ENCODE measurements around the gene HKDC1.
"Not testable (repeated sequence)": the region's sequence is repeated elsewhere in the genome, so short reads cannot be mapped to it uniquely, and the experiment has no call there.

The HKDC1 gene, protein sequence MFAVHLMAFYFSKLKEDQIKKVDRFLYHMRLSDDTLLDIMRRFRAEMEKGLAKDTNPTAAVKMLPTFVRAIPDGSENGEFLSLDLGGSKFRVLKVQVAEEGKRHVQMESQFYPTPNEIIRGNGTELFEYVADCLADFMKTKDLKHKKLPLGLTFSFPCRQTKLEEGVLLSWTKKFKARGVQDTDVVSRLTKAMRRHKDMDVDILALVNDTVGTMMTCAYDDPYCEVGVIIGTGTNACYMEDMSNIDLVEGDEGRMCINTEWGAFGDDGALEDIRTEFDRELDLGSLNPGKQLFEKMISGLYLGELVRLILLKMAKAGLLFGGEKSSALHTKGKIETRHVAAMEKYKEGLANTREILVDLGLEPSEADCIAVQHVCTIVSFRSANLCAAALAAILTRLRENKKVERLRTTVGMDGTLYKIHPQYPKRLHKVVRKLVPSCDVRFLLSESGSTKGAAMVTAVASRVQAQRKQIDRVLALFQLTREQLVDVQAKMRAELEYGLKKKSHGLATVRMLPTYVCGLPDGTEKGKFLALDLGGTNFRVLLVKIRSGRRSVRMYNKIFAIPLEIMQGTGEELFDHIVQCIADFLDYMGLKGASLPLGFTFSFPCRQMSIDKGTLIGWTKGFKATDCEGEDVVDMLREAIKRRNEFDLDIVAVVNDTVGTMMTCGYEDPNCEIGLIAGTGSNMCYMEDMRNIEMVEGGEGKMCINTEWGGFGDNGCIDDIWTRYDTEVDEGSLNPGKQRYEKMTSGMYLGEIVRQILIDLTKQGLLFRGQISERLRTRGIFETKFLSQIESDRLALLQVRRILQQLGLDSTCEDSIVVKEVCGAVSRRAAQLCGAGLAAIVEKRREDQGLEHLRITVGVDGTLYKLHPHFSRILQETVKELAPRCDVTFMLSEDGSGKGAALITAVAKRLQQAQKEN

GRCh38 chr10:69220041-69220451 lies at the start of gene HKDC1:
Gene HKDC1 (plus strand): TSS chr10:69220332. CDS start chr10:69220436, 104 bp downstream.
- DNase-seq (ENCODE audit: low spot score) = no peak

GRCh38 chr10:69172241-69172982 lies 47.7 kb upstream of the HKDC1 start:
- peak; percentile 23 for DNase-seq (ENCODE audit: low spot score)

GRCh38 chr10:69175326-69175725 lies 44.8 kb upstream of the HKDC1 start:
- DNase-seq (ENCODE audit: low spot score) = not testable (repeated sequence)

DNA sequence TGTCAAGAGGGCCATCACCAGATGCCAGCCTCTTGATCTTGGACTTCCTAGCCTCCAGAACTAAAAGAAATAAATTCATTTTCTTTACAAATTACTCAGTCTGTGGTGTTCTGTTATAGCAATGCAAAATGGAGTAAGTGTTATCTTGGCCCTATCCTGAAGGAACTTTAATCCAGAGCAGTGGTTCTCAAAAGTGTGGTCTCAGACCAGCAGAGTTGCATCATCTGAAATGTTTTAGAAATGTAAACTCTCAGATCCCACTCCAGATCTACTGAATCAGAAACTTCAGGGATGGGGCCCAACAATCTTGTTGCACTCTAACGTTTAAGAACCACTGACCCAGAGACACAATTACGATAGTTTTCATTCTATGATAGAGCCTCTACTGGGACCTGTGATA lies 43.3 kb upstream of the HKDC1 start:
- DNase-seq (ENCODE audit: low spot score) = no peak

DNA sequence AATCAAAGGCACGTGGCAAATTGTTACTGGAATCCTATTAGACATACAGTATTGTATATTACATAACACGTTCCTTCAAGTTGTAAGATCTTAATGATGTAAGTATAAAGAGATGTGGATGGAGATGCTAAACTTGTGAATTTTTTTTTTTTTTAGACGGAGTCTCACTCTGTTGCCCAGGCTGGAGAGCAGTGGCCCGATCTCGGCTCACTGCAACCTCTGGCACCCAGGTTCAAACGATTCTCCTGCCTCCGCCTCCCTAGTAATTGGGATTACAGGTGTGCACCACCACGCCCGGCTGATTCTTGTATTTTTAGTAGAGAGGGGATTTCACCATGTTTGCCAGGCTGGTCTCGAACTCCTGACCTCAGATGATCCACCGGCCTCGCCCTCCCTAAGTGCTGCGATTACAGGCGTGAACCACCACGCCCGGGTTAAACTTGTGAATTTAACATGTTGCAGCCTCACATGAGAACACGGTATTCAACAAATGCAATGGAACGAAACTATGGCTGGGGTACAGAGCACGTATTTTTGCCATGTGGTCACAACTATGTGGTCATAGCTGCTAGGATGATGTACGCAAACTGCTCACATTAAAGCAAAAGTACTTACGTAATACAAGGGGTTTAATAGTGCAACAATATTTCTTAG lies 40.9 kb upstream of the HKDC1 start:
- peak; percentile 31 for DNase-seq (ENCODE audit: low spot score)

DNA sequence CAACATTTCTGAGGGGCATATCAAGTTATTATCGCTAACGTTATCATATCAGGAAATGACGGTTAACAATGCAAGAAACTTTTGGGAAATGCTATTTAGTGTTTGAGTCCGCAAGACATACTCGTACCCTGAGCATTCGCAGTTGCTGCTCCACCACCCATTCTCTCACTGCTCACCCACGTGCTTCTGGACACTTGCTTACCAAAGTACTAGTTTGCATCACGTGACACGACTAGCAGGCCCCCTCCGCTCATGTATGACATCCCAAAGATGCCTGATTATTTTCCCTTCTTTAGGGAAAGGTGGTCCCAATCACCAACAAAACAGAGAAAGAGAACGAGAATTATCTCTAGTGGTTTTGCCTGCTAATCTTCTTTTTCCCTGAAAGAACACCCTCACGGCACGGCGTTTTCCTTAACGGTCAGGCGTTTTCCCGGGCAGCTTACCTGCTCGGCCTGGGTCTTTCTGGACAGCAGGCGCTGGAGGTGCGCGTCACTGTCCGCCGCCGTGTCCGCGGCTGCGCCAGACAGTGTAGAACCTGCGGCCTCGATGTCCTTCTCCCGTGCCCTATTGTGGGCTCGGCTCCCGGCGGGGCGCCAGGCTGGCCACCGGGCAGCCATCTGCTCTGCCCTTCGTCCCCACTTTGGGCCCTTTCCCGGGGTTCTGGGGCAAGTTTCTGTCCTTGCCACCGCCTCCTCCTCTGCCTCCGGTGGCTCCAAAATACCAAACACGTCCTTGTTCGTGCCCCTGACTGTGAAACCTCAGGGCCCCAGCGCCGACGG lies 40.2 kb upstream of the HKDC1 start, which contains the start of gene SUPV3L1:
Gene SUPV3L1, plus strand, starts transcription at position 492 of the 782 bp plus-strand sequence. Its CDS starts 58 bp downstream, at position 550.
- DNase-seq (ENCODE audit: low spot score) = peak; percentile 95

GRCh38 chr10:69180525-69181204 lies 39.5 kb upstream of the HKDC1 start:
- peak; percentile 26 for DNase-seq (ENCODE audit: low spot score)

GRCh38 chr10:69181433-69181832 lies 38.7 kb upstream of the HKDC1 start:
- no peak for DNase-seq (ENCODE audit: low spot score)

- DNase-seq (ENCODE audit: low spot score) = no peak
These were observed 38.1 kb upstream of the HKDC1 start for GRCh38 chr10:69182005-69182404.

GRCh38 chr10:69186524-69186923 lies 33.6 kb upstream of the HKDC1 start:
- no peak for DNase-seq (ENCODE audit: low spot score)

DNA sequence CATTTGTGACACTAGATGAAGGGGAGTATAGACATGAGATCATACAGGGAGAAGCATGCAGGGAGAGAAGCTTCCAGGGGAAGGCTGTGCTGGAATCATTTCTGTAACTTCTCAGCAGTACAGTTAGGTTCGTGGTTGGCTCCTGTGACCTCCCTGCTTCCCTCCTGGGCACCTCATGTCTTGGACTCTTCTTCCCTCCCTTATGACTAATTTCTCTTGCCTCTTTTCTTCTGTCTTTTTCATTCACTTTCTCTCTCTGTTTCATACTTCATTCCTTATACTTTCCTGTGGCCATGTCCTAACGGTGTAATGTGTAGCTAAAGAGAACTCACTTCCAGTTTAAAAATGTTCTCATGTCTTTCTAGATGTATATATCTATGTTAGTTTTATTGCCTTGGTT lies 19.1 kb upstream of the HKDC1 start:
- DNase-seq (ENCODE audit: low spot score) = no peak

GRCh38 chr10:69202332-69202731 lies 17.8 kb upstream of the HKDC1 start:
- peak; percentile 54 for DNase-seq (ENCODE audit: low spot score)

DNA sequence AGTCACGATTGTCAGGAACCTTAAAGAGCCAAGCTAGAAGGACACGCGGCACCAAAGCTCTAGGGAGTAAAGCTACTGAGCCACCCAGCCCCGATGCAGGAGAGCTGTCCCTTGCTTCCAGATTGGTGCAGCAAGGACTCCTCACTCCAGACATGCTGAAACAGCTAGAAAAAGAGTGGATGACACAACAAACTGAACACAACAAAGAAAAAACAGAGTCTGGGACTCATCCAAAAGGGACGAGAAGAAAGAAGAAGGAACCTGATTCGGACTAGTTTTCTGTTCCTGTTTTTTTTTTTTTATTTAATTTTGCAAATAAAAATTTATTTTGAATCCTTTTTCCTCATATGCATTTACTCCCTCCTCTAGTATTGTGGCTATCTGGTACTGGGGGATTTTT lies 11.4 kb upstream of the HKDC1 start:
- no peak for DNase-seq (ENCODE audit: low spot score)

DNA sequence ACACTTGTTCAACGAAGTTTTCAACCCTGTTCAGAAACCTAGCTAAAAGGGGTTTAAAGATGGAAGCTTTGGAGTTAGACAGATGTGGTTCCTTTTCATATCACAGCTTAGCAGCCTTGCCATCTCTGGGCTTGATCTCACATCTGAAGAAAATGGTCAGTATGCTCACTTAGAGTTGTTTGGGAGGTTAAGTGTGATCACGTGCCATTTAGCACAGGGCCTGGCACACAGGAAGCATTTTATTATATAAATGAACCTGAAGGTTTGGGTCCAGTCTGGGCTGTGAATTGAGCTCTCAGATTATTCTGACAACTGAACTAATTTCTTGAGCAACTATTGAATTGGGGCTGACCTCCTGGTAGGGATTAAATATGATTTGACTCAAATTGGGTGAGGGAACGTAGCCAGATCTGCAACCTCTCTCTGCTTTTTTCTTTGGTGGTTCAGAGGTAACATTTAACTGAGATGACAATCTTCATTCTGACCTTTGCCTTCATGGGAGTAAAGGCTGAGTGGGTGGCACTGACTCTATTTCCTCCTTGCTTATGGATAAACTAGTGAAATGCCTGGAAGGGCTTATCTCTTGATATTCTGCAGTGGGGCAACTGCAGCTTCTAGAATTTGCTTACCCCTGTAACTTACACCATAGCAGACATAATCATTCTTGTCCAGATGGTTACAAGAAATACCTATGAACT lies 10.2 kb upstream of the HKDC1 start:
- no peak for DNase-seq (ENCODE audit: low spot score)

DNA sequence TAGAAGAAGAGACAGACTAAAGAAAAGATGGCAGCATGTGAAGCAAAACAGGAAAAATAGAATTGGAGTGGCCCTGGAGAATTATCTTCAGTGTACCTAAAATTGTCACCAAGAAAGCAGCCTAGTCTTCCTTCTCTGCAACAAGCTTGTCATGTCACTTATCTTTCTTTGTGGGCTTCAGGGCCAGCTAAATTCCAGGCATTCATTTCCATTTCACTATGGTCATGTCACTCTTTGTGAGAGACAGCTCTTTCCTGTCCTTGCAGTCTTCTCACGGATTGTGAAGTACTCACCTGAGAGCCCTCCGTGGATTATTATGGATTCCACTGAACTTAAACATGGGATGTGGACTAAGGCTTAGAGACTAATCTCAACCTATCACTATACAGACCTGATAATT lies 9.0 kb upstream of the HKDC1 start:
- DNase-seq (ENCODE audit: low spot score) = no peak

DNA sequence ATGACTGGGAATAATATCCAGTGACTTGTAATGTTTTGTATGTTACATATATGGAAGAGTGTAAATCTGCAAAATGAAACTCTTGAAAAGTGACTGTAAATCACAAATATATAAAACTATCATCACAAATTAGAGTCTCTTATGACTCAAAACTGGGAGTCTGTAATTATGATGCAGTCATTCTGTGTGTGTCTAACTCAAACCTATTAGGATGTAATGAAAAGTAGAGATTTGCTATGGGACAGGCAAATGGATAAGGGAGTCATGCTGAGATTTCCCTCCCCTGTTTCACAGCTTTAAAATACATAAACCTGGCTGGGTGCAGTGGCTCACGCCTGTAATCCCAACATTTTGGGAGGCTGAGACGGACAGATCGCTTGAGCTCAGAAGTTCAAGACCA lies 8.6 kb upstream of the HKDC1 start:
- no peak for DNase-seq (ENCODE audit: low spot score)

DNA sequence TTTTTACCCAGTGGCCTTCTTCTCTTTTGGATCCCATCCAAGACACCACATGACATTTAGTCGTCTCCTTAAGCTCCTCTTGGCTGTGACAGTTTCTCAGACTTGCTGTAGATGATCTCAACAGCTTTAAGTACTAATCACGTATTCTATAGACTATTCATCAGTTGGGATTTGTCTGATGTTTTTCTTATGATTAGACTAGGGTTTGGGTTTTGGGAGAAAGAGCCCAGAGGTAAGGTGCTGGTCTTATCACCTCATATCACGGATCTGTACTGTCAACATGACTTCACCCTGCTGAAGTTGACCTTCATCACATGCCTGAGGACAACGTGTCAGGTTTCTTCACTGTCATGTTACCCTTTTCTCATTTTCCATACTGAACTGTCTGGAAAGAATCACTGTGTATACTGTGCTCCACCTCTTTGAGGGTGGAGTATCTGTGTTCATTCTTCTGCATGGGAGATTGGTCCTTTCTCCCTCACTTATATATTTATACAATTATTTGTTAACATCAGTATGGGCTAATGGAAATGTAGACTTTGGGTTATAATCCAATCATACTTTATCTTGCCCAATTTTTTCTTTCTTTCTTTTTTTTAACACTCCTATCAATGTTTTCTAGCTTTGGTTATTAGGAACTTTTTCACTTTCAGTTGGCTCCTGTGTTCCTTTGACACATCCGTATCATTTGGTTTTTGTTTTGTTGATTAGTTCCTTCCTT lies 6.4 kb upstream of the HKDC1 start:
- DNase-seq (ENCODE audit: low spot score) = no peak

- DNase-seq (ENCODE audit: low spot score) = no peak
These were observed 5.4 kb upstream of the HKDC1 start for GRCh38 chr10:69214666-69215131.
